Ramos (cell line): ENCODE measurements around the gene ANKRD16.
"Not testable (repeated sequence)": the region's sequence is repeated elsewhere in the genome, so short reads cannot be mapped to it uniquely, and the experiment has no call there.

Source experiments
- in situ Hi-C: fragments of 300-500 bp; cut with MboI; formaldehyde crosslinking; loops from one replicate; pipeline ENCODE4 v1.14.3; 2022; ENCODE audit warnings: low sequenced_read_pairs; ENCODE audit not compliant: unreplicated experiment

Gene ANKRD16

DNA sequence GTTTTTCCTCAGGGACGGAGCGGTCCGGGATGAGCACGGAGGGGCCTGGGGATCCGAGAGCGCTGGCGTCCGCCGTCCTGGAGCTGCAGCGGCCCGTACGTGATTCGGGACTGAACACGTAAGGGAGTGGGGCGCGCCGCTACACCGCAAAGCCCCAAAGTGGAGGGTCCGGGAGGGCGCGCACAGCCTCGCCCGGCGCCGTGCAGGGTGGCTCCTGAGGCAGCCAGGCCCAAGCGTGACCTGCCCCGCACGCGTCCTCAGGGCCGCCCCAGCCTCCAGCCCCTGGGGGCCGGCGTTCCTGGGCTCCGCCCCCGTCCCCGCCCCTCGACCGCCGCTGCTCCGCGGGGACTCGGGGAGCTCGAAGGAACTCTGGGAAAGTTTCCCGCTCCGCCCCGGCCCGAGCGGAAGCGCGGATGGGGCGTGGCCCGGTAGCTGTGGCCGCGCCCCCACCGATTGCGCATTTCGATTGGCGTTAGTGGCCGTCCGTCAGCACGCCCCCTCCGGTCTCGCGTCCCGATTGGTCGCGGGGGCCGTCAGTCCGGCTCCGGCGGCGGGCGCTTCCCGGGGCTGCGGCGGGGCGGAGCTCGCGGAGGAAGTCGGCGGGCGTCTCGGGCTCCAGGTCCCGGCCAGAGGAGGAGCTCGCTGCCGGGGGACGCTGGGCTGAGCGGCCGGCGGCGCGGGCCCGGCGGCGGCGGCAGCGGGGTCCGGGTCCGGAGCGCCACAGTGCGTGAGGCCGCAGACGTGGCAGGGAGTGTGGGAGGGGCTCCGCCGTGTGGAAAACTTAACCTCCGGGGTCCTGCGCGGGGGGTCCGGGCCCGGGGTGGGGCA is at the start of gene ANKRD16, which contains the start of gene FBH1:
TSS of gene ANKRD16 (minus strand) at position 270 of the 828 bp plus-strand sequence. CDS start 539 bp downstream, outside the sequence.
TSS of gene FBH1 (plus strand) at position 620 of the 828 bp plus-strand sequence. CDS start at position 723, 103 bp downstream.
- in situ Hi-C loops, result no loop called here

GRCh38 chr10:5938291-5938690 is 48.6 kb upstream of the ANKRD16 start:
- in situ Hi-C loops, result no loop called here

- in situ Hi-C loops, result no loop called here
These were observed 47.3 kb upstream of the ANKRD16 start for GRCh38 chr10:5937016-5937415.

DNA sequence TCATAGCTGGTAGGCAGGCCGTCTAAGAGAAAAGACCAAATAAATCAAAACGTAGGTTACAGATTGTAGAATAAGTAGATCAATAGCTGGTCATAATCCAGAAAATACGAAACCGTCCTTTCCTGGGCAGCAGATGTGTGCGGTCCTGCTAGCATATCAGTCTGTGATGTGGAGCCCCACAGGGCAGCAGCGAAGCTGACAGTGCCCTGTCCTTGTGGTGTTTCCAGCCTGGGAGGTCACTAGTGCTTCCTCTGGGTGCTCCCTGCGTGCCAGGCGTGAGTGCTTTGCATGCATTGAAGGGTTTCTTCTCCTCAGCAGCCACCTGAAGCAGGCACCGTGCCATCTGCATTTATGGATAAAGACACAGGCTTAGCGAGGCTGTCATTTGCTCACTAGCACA is 45.9 kb upstream of the ANKRD16 start:
- in situ Hi-C loops, result no loop called here

- in situ Hi-C loops, result no loop called here
These were observed 44.3 kb upstream of the ANKRD16 start for GRCh38 chr10:5933909-5934546.

- in situ Hi-C loops, result no loop called here
These were observed 42.7 kb upstream of the ANKRD16 start for GRCh38 chr10:5932345-5932744.

DNA sequence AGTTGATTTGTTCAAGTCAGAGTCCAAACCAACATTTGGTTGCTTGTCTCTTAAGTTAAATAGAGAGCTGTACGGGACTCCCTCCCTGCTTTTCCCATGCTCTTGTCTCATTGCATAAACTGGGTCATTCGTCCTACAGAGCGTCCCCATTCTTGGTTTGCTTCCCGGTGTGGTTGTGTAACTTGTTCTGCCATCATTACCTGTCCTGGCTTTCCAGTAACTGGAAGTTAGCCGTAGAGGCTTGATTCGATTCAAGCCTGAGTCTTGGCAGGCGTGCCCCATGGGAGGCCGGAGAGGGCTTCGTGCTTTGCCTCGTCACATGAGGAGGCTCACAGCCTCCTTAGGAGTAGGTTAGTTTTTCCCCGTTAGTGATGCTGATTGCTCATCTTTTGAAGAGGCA is 40.6 kb upstream of the ANKRD16 start:
- in situ Hi-C loops, result no loop called here

GRCh38 chr10:5929442-5929841 is 39.7 kb upstream of the ANKRD16 start:
- in situ Hi-C loops, result no loop called here

GRCh38 chr10:5927306-5927705 is 37.6 kb upstream of the ANKRD16 start:
- in situ Hi-C loops, result no loop called here

- in situ Hi-C loops, result no loop called here
These were observed 35.2 kb upstream of the ANKRD16 start for GRCh38 chr10:5924889-5925288.

- in situ Hi-C loops, result no loop called here
These were observed 32.1 kb upstream of the ANKRD16 start for GRCh38 chr10:5921746-5922145.

- in situ Hi-C loops, result no loop called here
These were observed 29.9 kb upstream of the ANKRD16 start for GRCh38 chr10:5919568-5919967.

GRCh38 chr10:5918763-5919162 is 29.1 kb upstream of the ANKRD16 start:
- in situ Hi-C loops, result no loop called here

- in situ Hi-C loops, result no loop called here
These were observed 27.6 kb upstream of the ANKRD16 start for GRCh38 chr10:5917305-5917704.

DNA sequence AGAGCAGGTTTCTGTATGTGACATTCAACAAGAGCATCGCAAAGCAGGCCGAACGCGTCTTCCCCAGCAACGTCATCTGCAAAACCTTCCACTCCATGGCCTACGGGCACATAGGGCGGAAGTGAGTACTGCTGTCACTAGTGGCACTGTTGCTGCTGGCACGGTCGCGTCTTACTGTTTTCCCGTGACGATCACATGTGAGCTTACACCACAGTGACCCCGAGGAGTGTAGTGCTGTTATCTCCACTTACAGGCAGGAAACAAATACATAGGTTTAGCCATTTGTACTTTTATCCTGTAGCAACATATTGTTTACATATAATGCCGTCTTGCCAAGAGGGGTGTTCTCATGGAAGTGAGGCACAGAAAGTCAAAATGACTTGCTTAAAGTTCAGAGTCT is 25.8 kb upstream of the ANKRD16 start:
- in situ Hi-C loops, result no loop called here

DNA sequence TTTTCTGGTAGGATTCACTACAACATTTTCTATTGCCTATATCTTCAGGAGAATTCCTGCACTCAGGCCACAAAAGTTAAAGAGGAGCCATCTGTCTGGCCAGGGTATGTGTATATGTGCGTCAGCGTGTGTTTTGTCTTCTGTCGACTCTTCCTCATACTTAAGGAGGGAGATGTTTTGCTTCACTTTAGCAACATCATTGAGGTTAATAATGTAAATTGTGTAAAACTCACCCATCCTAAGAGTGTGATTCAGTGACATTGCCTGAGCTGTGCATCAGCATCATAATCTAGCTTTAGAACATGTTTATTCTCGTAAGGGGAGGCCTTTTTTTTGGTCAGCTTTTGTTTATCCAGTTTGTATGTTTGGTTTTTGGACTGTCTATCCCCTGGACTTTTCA is 24.0 kb upstream of the ANKRD16 start:
- in situ Hi-C loops, result no loop called here

DNA sequence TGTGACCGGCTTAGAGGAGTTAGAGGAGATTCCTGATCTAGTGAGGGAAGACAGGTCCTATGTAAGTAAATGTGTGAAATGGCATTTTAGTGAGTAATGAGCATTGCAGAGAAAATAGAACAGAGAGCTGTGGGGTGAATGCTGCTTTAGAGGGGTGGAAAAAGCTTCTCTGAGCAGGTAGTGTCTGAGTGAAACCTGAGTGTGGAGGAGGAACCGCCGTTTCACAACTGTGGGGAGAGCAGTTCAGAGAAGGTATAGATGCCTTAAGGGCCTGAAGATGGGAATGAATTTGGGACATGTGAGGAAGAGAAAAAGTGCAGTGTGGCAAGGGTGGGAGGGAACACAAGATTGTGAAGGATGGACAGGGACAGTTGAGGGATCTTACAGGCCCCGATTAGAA is 22.0 kb upstream of the ANKRD16 start:
- in situ Hi-C loops, result no loop called here

- in situ Hi-C loops, result no loop called here
These were observed 20.8 kb upstream of the ANKRD16 start for GRCh38 chr10:5910323-5911100.

DNA sequence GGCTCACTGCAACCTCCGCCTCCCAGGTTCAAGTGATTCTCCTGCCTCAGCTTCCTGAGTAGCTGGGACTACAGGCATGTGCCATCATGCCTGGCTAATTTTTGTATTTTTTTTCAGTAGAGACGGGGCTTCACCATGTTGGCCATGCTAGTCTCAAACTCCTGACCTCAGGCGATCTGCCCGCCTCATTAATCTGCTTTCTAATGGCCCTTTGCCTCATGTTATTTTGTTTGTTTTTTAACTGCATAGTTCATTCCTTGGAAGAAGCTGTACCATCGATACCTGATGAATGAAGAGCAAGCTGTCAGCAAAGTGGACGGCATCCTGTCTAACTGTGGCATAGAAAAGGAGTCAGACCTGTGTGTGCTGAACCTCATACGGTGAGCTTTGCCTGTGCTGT is 19.0 kb upstream of the ANKRD16 start:
- in situ Hi-C loops, result not testable (repeated sequence)

GRCh38 chr10:5906651-5907050 is 17.0 kb upstream of the ANKRD16 start:
- in situ Hi-C loops, result no loop called here
